ENCODE data around the gene ZNF766.

ZNF766 gene

DNA sequence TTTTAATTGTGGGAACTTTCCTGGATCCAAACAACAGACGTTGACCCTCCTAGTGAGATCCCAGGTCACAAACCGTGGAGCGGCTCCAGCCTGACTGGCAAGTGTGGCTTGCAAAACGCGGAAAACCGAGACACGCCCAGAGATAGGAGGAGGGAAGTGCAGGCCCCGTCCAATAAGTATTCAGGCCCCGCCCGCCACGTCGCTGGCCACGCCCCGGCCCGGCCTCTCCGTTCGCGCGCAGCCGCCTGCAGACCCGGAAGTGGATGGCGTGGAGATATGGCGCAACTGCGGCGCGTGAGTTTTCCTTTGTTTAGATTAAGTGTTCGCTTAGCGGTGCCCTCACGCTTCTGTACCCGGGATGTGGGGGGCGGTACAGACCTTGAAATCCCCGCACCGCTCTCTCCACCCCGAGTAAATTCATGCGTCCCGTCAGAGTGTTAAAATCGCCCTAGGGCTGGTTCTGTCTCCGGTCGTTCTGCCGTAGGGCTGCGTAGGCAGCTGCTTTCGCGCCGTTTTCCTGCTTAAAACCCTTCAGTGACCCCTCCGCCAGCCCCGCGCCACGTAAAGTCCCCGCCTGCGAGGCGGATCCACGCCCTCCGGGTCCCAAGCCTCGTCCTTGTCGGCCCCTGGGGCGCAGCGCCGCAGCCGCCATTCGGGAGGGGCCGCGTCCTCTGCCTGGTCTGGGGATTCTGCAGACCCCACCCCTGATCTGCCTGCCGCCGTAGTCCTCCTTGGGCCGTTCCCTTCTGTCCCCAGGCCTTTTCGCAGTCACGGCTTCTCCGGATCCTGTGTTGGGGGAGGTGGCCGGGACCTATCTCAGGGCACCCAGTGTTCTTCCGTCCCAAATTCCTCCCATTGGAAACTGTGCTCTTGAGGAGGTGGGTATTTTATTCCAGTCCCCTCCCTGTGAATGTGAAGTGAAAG lies at the start of gene ZNF766:
Gene ZNF766 (plus strand): TSS at position 250 of the 924 bp plus-strand sequence. CDS start 27 bp downstream, at position 277.
- Histone ChIP-seq H3K4me3 (ENCODE audit: low read depth in 1 of 2, low read length in 2 of 2) (peak within 1 kb of the TSS; percentile 96 to 98), H3K27ac (ENCODE audit: low read length) (peak within 1 kb of the TSS; percentile 97), H3K9me3 (ENCODE audit: control insufficient read depth in 1 of 2, low read length in 2 of 2) (no peaks in the 10 kb centered on the region), H3K4me1 (ENCODE audit: control insufficient read depth in 1 of 2, insufficient read depth in 2 of 2, low read length in 2 of 2) (peaks cover 0 to 25% of the 10 kb centered on the region in 2 donors), H3K36me3 (ENCODE audit: control insufficient read depth in 1 of 2, insufficient read depth in 2 of 2, low read length in 2 of 2) (peaks cover 0 to 13% of the 10 kb centered on the region in 2 donors), H3K27me3 (ENCODE audit: low read depth, low read length) (no peaks in the 10 kb centered on the region)

DNA sequence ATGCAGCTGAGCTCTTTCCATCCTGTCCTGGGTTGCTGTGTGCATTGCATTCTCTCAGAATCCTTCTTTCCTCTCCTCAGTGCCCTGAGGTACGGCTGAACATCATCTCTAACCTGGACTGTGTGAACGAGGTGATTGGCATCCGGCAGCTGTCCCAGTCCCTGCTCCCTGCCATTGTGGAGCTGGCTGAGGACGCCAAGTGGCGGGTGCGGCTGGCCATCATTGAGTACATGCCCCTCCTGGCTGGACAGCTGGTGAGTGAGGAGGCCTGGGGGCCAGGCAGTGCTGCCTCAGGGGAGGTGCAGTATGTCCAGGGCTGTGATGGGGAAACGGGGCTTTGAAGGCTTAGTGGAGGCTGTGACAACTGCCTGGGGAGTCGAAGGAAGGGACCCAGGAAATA lies 49.8 kb upstream of the ZNF766 start:
- Histone ChIP-seq H3K27me3 (ENCODE audit: low read depth, low read length) (no peaks in the 10 kb centered on the region), H3K36me3 (ENCODE audit: control insufficient read depth in 1 of 2, insufficient read depth in 2 of 2, low read length in 2 of 2) (peaks cover 89 to 98% of the 10 kb centered on the region in 2 donors), H3K9me3 (ENCODE audit: control insufficient read depth in 1 of 2, low read length in 2 of 2) (no peaks in the 10 kb centered on the region), H3K27ac (ENCODE audit: low read length) (no peak overlapping the region), H3K4me1 (ENCODE audit: control insufficient read depth in 1 of 2, insufficient read depth in 2 of 2, low read length in 2 of 2) (no peaks in the 10 kb centered on the region), H3K4me3 (ENCODE audit: low read depth in 1 of 2, low read length in 2 of 2) (no peak overlapping the region)

DNA sequence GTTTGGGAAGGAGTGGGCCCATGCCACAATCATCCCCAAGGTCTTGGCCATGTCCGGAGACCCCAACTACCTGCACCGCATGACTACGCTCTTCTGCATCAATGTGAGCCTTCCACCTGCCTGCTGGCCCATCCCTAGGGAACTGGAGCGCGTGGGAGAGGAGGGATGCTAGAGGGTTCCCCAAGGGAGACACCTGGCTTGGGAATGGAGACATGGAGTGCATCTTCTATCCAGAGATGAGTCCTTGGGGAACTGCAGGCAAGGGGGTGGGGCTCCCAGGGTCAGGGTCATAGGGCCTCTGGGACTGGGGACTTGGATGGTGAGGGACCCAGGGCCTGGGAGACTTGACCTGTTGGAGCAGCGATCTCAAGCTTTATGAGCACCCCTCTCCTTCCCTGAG lies 48.4 kb upstream of the ZNF766 start:
- peaks cover 86 to 98% of the 10 kb centered on the region in 2 donors for H3K36me3 ChIP-seq (ENCODE audit: control insufficient read depth in 1 of 2, insufficient read depth in 2 of 2, low read length in 2 of 2)
- H3K4me3 ChIP-seq (ENCODE audit: low read depth in 1 of 2, low read length in 2 of 2), result no peak overlapping the region
- no peaks in the 10 kb centered on the region for H3K4me1 ChIP-seq (ENCODE audit: control insufficient read depth in 1 of 2, insufficient read depth in 2 of 2, low read length in 2 of 2)
- H3K27ac ChIP-seq (ENCODE audit: low read length), result no peak overlapping the region
- no peaks in the 10 kb centered on the region for H3K27me3 ChIP-seq (ENCODE audit: low read depth, low read length)
- no peaks in the 10 kb centered on the region for H3K9me3 ChIP-seq (ENCODE audit: control insufficient read depth in 1 of 2, low read length in 2 of 2)

DNA sequence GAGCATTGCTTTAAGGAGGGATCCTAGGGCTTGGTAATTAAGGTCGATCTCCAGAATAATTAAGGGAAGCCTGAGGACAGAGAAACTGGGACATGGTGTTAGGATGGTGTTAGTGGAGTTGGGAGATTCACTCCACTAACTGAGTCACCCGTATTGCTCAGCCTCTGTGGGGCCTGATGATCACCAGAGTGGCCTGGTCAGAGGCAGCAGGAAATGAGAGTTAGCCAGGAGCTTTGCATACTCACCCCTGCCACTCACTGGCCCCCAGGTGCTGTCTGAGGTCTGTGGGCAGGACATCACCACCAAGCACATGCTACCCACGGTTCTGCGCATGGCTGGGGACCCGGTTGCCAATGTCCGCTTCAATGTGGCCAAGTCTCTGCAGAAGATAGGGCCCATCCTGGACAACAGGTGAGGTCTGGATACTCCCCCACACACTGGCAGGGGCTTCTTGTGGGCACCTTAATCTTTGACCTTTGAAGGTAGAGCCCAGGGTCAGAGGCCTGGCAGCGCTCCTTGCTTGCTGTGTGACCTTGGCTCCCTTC lies 47.5 kb upstream of the ZNF766 start:
- Histone ChIP-seq H3K9me3 (ENCODE audit: control insufficient read depth in 1 of 2, low read length in 2 of 2) (no peaks in the 10 kb centered on the region), H3K27me3 (ENCODE audit: low read depth, low read length) (no peaks in the 10 kb centered on the region), H3K4me1 (ENCODE audit: control insufficient read depth in 1 of 2, insufficient read depth in 2 of 2, low read length in 2 of 2) (no peaks in the 10 kb centered on the region), H3K4me3 (ENCODE audit: low read depth in 1 of 2, low read length in 2 of 2) (no peak overlapping the region), H3K36me3 (ENCODE audit: control insufficient read depth in 1 of 2, insufficient read depth in 2 of 2, low read length in 2 of 2) (peaks cover 88 to 98% of the 10 kb centered on the region in 2 donors), H3K27ac (ENCODE audit: low read length) (no peak overlapping the region)

DNA sequence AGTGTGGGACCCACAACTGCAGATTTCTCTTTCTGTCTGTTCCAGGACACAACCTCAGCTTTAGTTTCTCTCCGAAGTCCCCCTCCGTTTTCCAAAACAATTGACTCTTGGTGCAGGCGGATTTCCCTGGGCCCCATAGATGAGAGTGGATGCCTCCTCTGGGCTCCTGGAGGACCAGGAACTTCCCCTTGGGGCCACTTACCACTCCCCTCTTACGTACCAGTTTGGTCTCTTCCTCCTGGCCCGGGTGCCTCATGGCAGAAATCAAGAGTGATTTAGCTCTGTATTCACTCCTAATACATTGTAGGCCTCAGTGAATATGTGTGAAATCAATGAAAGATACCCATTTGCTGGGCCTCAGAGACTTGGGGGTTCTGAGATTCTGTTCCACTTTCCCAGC lies 45.2 kb upstream of the ZNF766 start:
- Histone ChIP-seq H3K27ac (ENCODE audit: low read length) (no peak overlapping the region), H3K4me1 (ENCODE audit: control insufficient read depth in 1 of 2, insufficient read depth in 2 of 2, low read length in 2 of 2) (no peaks in the 10 kb centered on the region), H3K4me3 (ENCODE audit: low read depth in 1 of 2, low read length in 2 of 2) (no peak overlapping the region), H3K27me3 (ENCODE audit: low read depth, low read length) (no peaks in the 10 kb centered on the region), H3K36me3 (ENCODE audit: control insufficient read depth in 1 of 2, insufficient read depth in 2 of 2, low read length in 2 of 2) (peaks cover 91% of the 10 kb centered on the region in 2 donors), H3K9me3 (ENCODE audit: control insufficient read depth in 1 of 2, low read length in 2 of 2) (no peaks in the 10 kb centered on the region)

DNA sequence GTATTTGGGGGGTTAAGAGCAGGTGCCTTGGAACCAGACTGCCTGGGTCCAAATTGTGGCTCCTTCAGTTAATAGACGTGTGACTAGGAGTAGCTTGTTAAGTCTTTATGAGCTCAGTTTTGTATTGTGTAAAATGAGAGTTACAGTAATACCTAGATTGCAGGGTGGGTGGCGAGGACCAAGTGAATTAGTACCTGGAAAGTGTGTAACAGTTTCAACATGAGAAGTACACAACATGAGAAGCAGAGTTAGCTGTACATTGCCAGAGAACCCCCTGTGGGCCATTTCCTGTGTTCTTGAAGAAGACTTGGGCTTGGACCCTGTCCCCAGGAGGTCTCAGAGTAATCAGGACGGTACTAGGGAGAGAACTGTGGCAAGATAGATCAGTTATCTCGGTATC lies 42.7 kb upstream of the ZNF766 start:
- Histone ChIP-seq H3K27ac (ENCODE audit: low read length) (no peak overlapping the region), H3K9me3 (ENCODE audit: control insufficient read depth in 1 of 2, low read length in 2 of 2) (no peaks in the 10 kb centered on the region), H3K4me3 (ENCODE audit: low read depth in 1 of 2, low read length in 2 of 2) (no peak overlapping the region), H3K4me1 (ENCODE audit: control insufficient read depth in 1 of 2, insufficient read depth in 2 of 2, low read length in 2 of 2) (no peaks in the 10 kb centered on the region), H3K27me3 (ENCODE audit: low read depth, low read length) (no peaks in the 10 kb centered on the region), H3K36me3 (ENCODE audit: control insufficient read depth in 1 of 2, insufficient read depth in 2 of 2, low read length in 2 of 2) (peaks cover 67 to 71% of the 10 kb centered on the region in 2 donors)

DNA sequence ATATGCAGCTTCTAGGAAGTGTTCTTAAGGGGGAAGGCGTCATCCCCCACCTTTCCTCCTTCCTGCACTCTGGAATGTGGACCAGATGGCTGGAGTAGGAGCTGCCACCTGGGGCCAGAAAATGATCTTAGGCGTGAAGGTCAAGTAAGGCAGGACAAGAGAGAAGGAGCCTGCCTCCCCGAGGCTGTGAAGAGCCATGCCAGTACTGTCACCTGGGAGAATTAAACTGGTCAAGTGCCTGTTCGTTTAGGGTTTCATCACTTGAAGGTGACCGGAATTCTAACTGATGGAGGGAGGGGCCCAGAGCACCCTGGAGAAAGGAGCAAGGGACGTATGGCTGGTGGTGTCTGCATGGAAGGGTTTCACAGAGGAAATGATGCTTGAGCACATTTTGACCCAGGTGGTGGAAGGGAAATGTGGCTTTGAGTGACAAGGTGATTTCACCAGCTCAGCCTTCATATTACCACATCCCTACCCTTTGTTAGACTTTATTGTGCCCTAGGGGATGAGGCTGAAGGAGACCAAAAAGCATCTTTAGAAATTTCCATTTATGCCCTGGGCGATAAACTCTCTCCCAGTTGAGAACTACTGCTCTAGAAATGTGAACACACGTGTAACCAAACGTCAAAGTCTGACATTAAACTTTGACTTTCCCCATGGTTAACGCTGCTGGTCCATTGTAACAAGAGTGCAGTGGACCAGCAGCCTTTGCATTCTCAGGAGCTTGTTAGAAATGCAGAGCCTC lies 42.0 kb upstream of the ZNF766 start:
- Histone ChIP-seq H3K4me3 (ENCODE audit: low read depth in 1 of 2, low read length in 2 of 2) (no peak overlapping the region), H3K9me3 (ENCODE audit: control insufficient read depth in 1 of 2, low read length in 2 of 2) (no peaks in the 10 kb centered on the region), H3K27ac (ENCODE audit: low read length) (no peak overlapping the region), H3K4me1 (ENCODE audit: control insufficient read depth in 1 of 2, insufficient read depth in 2 of 2, low read length in 2 of 2) (no peaks in the 10 kb centered on the region), H3K36me3 (ENCODE audit: control insufficient read depth in 1 of 2, insufficient read depth in 2 of 2, low read length in 2 of 2) (peaks cover 60 to 64% of the 10 kb centered on the region in 2 donors), H3K27me3 (ENCODE audit: low read depth, low read length) (no peaks in the 10 kb centered on the region)

DNA sequence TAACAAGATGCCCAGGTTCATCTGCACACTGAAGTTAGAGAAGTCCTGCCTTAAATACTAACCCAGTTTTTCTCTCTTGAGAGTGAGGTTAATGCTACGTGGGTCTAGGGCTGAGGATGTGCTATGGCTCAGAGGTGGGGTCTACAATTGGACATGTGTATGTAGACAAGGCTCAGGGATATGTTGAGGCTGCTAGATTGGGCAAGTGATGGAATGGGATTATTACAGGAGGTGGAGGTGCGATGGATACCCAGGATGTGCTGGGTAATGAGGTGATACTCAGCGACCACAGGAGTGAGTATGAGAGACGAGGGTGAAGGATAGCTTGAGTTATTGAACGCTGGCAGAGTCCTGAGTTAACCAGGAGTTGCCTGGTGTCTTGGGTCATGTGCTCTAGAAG lies 41.4 kb upstream of the ZNF766 start:
- Histone ChIP-seq H3K9me3 (ENCODE audit: control insufficient read depth in 1 of 2, low read length in 2 of 2) (no peaks in the 10 kb centered on the region), H3K36me3 (ENCODE audit: control insufficient read depth in 1 of 2, insufficient read depth in 2 of 2, low read length in 2 of 2) (peaks cover 54 to 58% of the 10 kb centered on the region in 2 donors), H3K27me3 (ENCODE audit: low read depth, low read length) (no peaks in the 10 kb centered on the region), H3K4me1 (ENCODE audit: control insufficient read depth in 1 of 2, insufficient read depth in 2 of 2, low read length in 2 of 2) (no peaks in the 10 kb centered on the region), H3K27ac (ENCODE audit: low read length) (no peak overlapping the region), H3K4me3 (ENCODE audit: low read depth in 1 of 2, low read length in 2 of 2) (no peak overlapping the region)

DNA sequence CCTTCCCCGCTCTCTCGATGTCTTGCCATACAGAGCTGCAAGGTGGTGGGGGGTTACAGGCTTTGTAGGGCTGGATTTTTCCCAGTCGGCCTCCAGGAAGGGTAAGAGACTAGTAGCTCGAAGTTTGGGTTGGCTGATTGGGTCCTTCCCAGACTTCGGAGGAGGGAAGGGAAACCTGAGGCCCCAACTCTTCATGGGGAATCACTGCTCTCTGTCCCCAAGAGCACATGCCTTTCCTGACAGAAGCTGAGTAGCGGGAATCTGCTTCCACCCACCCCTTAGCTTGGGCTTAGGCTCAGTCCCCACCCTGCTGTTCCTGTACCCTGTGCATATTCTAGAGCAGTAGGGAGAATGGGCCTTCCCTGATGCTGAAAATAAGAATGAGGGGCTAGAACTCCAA lies 39.9 kb upstream of the ZNF766 start:
- H3K36me3 ChIP-seq (ENCODE audit: control insufficient read depth in 1 of 2, insufficient read depth in 2 of 2, low read length in 2 of 2), result peaks cover 39 to 42% of the 10 kb centered on the region in 2 donors
- H3K9me3 ChIP-seq (ENCODE audit: control insufficient read depth in 1 of 2, low read length in 2 of 2), result no peaks in the 10 kb centered on the region
- no peak overlapping the region for H3K4me3 ChIP-seq (ENCODE audit: low read depth in 1 of 2, low read length in 2 of 2)
- no peaks in the 10 kb centered on the region for H3K4me1 ChIP-seq (ENCODE audit: control insufficient read depth in 1 of 2, insufficient read depth in 2 of 2, low read length in 2 of 2)
- no peak overlapping the region for H3K27ac ChIP-seq (ENCODE audit: low read length)
- H3K27me3 ChIP-seq (ENCODE audit: low read depth, low read length), result no peaks in the 10 kb centered on the region

DNA sequence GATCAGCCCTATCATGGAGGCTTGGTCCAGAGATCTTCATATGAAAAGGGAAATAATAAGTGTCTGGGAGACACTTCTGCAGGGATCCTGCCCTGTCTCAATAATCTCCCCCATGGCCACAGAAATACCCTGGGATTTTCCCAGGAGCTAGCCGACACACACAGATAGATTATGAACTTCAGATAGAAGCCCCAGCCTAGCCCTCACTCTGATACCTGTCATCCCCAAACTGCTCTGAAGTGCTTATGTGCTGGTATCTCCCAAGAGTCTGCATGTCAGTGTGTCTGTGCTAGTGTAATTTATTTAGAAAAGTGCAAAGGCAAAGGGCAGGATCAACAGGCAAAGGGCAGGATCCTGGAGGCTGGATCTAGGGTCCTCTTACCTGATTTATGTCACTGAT lies 38.7 kb upstream of the ZNF766 start:
- Histone ChIP-seq H3K36me3 (ENCODE audit: control insufficient read depth in 1 of 2, insufficient read depth in 2 of 2, low read length in 2 of 2) (peaks cover 31 to 32% of the 10 kb centered on the region in 2 donors), H3K9me3 (ENCODE audit: control insufficient read depth in 1 of 2, low read length in 2 of 2) (no peaks in the 10 kb centered on the region), H3K27ac (ENCODE audit: low read length) (no peak overlapping the region), H3K4me3 (ENCODE audit: low read depth in 1 of 2, low read length in 2 of 2) (no peak overlapping the region), H3K4me1 (ENCODE audit: control insufficient read depth in 1 of 2, insufficient read depth in 2 of 2, low read length in 2 of 2) (no peaks in the 10 kb centered on the region), H3K27me3 (ENCODE audit: low read depth, low read length) (no peaks in the 10 kb centered on the region)

DNA sequence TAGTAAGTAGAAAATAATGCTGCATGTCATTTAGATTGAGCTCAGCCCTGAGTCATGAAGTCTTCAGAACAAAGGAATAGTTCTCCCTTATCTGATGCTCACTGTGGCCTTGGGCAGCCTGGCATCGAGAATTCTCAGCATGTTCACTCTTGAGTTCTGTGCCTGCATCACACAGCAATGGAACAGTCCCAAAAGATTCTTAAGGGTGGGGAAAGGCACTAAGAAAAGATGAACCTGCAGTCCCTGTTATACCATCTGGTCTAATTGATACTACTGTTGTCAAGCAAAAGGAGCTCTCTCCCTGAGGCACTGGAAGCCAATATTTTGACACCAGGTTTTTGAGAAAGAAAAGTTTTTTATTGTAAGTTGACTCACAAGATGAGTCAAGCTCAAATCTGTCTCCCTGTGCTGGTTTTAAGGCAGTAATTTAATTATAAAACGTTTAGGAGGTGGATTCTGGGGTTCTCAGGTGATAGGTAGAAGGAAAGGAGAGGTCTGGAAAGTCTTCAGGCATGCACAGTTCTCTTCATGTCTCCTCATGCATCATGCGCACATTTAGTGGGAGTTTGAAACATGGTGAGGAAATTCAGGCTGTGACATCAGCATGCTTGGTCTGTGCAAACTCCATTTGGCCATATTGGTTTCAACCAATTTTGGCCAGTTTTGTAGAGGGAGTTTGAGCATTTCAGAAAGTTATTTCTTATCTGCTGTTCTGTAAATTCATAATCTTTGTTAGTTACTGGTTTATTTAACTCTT lies 38.1 kb upstream of the ZNF766 start:
- Histone ChIP-seq H3K36me3 (ENCODE audit: control insufficient read depth in 1 of 2, insufficient read depth in 2 of 2, low read length in 2 of 2) (peaks cover 24 to 26% of the 10 kb centered on the region in 2 donors), H3K27ac (ENCODE audit: low read length) (no peak overlapping the region), H3K4me1 (ENCODE audit: control insufficient read depth in 1 of 2, insufficient read depth in 2 of 2, low read length in 2 of 2) (no peaks in the 10 kb centered on the region), H3K9me3 (ENCODE audit: control insufficient read depth in 1 of 2, low read length in 2 of 2) (no peaks in the 10 kb centered on the region), H3K27me3 (ENCODE audit: low read depth, low read length) (no peaks in the 10 kb centered on the region), H3K4me3 (ENCODE audit: low read depth in 1 of 2, low read length in 2 of 2) (no peak overlapping the region)

All from muscle layer of duodenum (tissue), 2 donors.